NB4 (cell line): ENCODE results near the gene MTREX.

Experiments
- MYC ChIP-seq: IDR thresholded peaks from 2 replicates; pipeline ENCODE4 v1.6.1; 2011; ENCODE audit warnings: low read depth, low read length
- TF ChIP-seq, protein P1 (sequence below): IDR thresholded peaks from one replicate; pipeline ENCODE4 v1.5.1; 2012; ENCODE audit warnings: low read depth, low read length

DNA sequence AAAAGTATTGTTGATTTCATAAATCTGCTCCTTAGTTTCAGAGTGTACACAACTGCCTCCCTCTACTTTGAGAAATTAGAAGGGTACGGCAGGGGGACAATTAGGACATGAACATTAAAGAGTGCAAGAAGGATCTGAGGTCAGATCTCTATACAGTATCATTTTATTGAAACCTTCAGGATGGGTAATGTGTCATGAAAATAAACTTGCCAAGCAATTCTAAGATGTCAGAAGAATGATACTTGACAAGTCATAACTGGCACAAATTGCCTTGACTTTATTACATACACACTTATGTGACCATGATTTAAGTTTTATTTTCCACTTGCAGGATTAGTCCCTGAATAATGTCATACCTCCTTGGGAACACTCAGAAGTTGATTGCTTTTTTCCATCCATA, 134.2 kb downstream of the MTREX start:
- TF ChIP-seq, protein P1, sequence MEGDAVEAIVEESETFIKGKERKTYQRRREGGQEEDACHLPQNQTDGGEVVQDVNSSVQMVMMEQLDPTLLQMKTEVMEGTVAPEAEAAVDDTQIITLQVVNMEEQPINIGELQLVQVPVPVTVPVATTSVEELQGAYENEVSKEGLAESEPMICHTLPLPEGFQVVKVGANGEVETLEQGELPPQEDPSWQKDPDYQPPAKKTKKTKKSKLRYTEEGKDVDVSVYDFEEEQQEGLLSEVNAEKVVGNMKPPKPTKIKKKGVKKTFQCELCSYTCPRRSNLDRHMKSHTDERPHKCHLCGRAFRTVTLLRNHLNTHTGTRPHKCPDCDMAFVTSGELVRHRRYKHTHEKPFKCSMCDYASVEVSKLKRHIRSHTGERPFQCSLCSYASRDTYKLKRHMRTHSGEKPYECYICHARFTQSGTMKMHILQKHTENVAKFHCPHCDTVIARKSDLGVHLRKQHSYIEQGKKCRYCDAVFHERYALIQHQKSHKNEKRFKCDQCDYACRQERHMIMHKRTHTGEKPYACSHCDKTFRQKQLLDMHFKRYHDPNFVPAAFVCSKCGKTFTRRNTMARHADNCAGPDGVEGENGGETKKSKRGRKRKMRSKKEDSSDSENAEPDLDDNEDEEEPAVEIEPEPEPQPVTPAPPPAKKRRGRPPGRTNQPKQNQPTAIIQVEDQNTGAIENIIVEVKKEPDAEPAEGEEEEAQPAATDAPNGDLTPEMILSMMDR, result no peak
- no peak for TF ChIP-seq MYC
